Endothelial cell of umbilical vein (primary cell): ENCODE measurements around the gene ARHGAP15. TPM values are rescaled to one million over a fixed set of nuclear protein-coding genes. Genes with fewer than 3 reads are reported as not detected.

Source experiments
- Bru-seq: library from RNA; stranded (reverse); fragments of 400-500 nt; gene quantifications from one replicate; lab custom pipeline; 2021; lab: Mats Ljungman, UMichigan
- BruChase-seq, 2 experiments: library from RNA; stranded (reverse); fragments of 400-500 nt; gene quantifications; one replicate each; lab custom pipeline; 2021; lab: Mats Ljungman, UMichigan
- BruUV-seq: library from RNA; stranded (reverse); fragments of 400-500 nt; replicated peaks from 2 replicates; lab custom pipeline; 2021; lab: Mats Ljungman, UMichigan
- CTCF ChIA-PET: fragments of 300-600, 350-600 bp; sonication (Branson Sonifier 250); formaldehyde crosslinking; loops from one replicate; lab custom pipeline; 2021; ENCODE audit warnings: antibody characterized with exemption, inconsistent platforms; lab: Charles Lee
- POLR2A ChIA-PET: fragments of 300-600, 350-600 bp; sonication (Branson Sonifier 250); formaldehyde crosslinking; loops from one replicate; lab custom pipeline; 2021; ENCODE audit warnings: antibody characterized with exemption, inconsistent platforms; lab: Charles Lee
- DNase-seq: peaks from one replicate; pipeline ENCODE4 v3.0.0-alpha.2; 2011; ENCODE audit warnings: low read depth, low spot score
- FAIRE-seq: peaks from 2 replicates; lab custom pipeline; 2011; peaks lifted over from hg19 to GRCh38; lab: Jason Lieb, UNC
- H2AFZ ChIP-seq: 2 replicates; pipeline ENCODE4 v1.6.0; 2012; ENCODE audit warnings: low read depth, low read length, control low read depth, inconsistent platforms
- H3K27ac ChIP-seq: 2 replicates; pipeline ENCODE4 v1.5.1; 2011; ENCODE audit warnings: low read depth, mild to moderate bottlenecking, control low read depth, low read length, moderate library complexity; ENCODE audit not compliant: insufficient read depth
- H3K27me3 ChIP-seq, 2 experiments: 2 replicates each; pipeline versions ENCODE4 v1.6.0 to v1.6.1; 2011; ENCODE audit warnings: low read length in 2 of 2, mixed read lengths in 1 of 2; ENCODE audit not compliant: control insufficient read depth in 2 of 2, insufficient read depth in 2 of 2
- H3K36me3 ChIP-seq, 2 experiments: 2 replicates in 1 of 2; 3 replicates in 1 of 2; pipeline ENCODE4 v1.5.1; 2011; ENCODE audit warnings: low read length in 2 of 2, mild to moderate bottlenecking in 1 of 2, moderate library complexity in 1 of 2; ENCODE audit not compliant: control insufficient read depth in 2 of 2, insufficient read depth in 2 of 2; ENCODE audit errors: extremely low read depth in 1 of 2
- H3K4me1 ChIP-seq: 3 replicates; pipeline ENCODE4 v1.5.1; 2011; ENCODE audit warnings: mild to moderate bottlenecking, low read length; ENCODE audit not compliant: control insufficient read depth, insufficient read depth; ENCODE audit errors: extremely low read depth
- H3K4me2 ChIP-seq: 2 replicates; pipeline ENCODE4 v1.6.1; 2011; ENCODE audit warnings: low read length, control low read depth, mixed read lengths; ENCODE audit not compliant: insufficient read depth
- H3K4me3 ChIP-seq, 3 experiments: fragments of 200-600 bp in 1 of 3; sonication (generic), shearing (Covaris generic) in 1 of 3; replicated peaks in 1 of 3; 2 replicates each; pipeline ENCODE4 v1.5.1; 2011 to 2016; ENCODE audit warnings: control low read depth in 3 of 3, low read length in 3 of 3, mild to moderate bottlenecking in 2 of 3, inconsistent platforms in 1 of 3, low read depth in 1 of 3, moderate library complexity in 1 of 3; ENCODE audit not compliant: insufficient read depth in 1 of 3
- H3K79me2 ChIP-seq: 2 replicates; pipeline ENCODE4 v1.6.0; 2012; ENCODE audit warnings: low read length, inconsistent platforms; ENCODE audit not compliant: control insufficient read depth, insufficient read depth
- H3K9ac ChIP-seq: replicated peaks from 2 replicates; pipeline ENCODE3; 2011; ENCODE audit warnings: low read length, control low read depth; ENCODE audit not compliant: insufficient read depth; ENCODE audit errors: extremely low read depth
- H3K9me1 ChIP-seq: replicated peaks from 3 replicates; pipeline ENCODE4 v1.6.0; 2011; ENCODE audit warnings: mild to moderate bottlenecking, low read length; ENCODE audit not compliant: control insufficient read depth, insufficient read depth; ENCODE audit errors: extremely low read depth
- H3K9me3 ChIP-seq: replicated peaks from 2 replicates; pipeline ENCODE4 v1.5.1; 2012; ENCODE audit warnings: low read length, inconsistent platforms; ENCODE audit not compliant: control insufficient read depth, insufficient read depth
- H4K20me1 ChIP-seq: replicated peaks from 2 replicates; pipeline ENCODE3; 2011; ENCODE audit warnings: mild to moderate bottlenecking, low read length; ENCODE audit not compliant: control insufficient read depth, insufficient read depth; ENCODE audit errors: extremely low read depth
- EZH2 ChIP-seq: IDR thresholded peaks from 2 replicates; pipeline ENCODE4 v1.6.1; 2012; ENCODE audit warnings: borderline replicate concordance, low read depth, mild to moderate bottlenecking, moderate library complexity, low read length, inconsistent platforms; ENCODE audit not compliant: severe bottlenecking
- FOS ChIP-seq: IDR thresholded peaks from 2 replicates; pipeline ENCODE4 v1.6.1; 2011; ENCODE audit warnings: mild to moderate bottlenecking, low read length, moderate library complexity, borderline replicate concordance; ENCODE audit not compliant: insufficient read depth
- GATA2 ChIP-seq: IDR thresholded peaks from 2 replicates; pipeline ENCODE4 v1.7.0; 2011; ENCODE audit warnings: low read depth, mild to moderate bottlenecking, moderate library complexity, mixed read lengths, low read length; ENCODE audit not compliant: insufficient read length, insufficient read depth
- JUN ChIP-seq: IDR thresholded peaks from 2 replicates; pipeline ENCODE4 v1.6.1; 2011; ENCODE audit warnings: borderline replicate concordance, low read depth; ENCODE audit not compliant: insufficient read length, insufficient read depth
- MYC ChIP-seq: IDR thresholded peaks from one replicate; pipeline ENCODE4 v1.6.1; 2011; ENCODE audit warnings: mild to moderate bottlenecking, low read depth, low read length
- POLR2A ChIP-seq: IDR thresholded peaks from 2 replicates; pipeline ENCODE4 v1.6.1; 2012; ENCODE audit warnings: low read depth, mild to moderate bottlenecking, control low read depth, low read length
- POLR2AphosphoS5 ChIP-seq: IDR thresholded peaks from 2 replicates; pipeline ENCODE4 v1.6.1; 2012; ENCODE audit warnings: low read depth, mild to moderate bottlenecking, control low read depth, low read length, moderate library complexity; ENCODE audit not compliant: insufficient read depth
- dilution Hi-C: fragments of 300-500 bp; cut with MboI; formaldehyde crosslinking; loops from one replicate; pipeline ENCODE4 v1.15.0; 2019; ENCODE audit warnings: low sequenced_read_pairs; ENCODE audit not compliant: extremely low pct_ligation_motif_present
- intact Hi-C: fragments of 100-400 bp; cut with micrococcal nuclease; formaldehyde crosslinking; loops from one replicate; pipeline ENCODE4 v1.10.0; 2022
- long read RNA-seq: library from polyadenylated mRNA; stranded (forward); transcript quantifications from one replicate; pipeline ENCODE4 v2.0.0, GENCODE V29; 2021
- polyA minus RNA-seq, 3 experiments: library from RNA; depleted of rRNA, polyadenylated mRNA; stranded (reverse); fragments of >200 nt; gene quantifications; 1 replicate in 1 of 3; 2 replicates in 2 of 3; pipeline ENCODE4 v1.2.3, GENCODE V29; 2011
- polyA plus RNA-seq, 4 experiments: library from polyadenylated mRNA; depleted of rRNA in 3 of 4; stranded (reverse) in 3 of 4; unstranded in 1 of 4; fragments of >200 nt; gene quantifications; 2 replicates each; pipeline versions ENCODE4 v1.2.1 to v1.2.3, GENCODE V29; 2011 to 2012; ENCODE audit warnings: missing spikeins in 1 of 4
- total RNA-seq: library from RNA; stranded (reverse); gene quantifications from 2 replicates; pipeline ENCODE4 v1.2.3, GENCODE V29; 2021
- TF ChIP-seq, protein P1 (sequence below), 2 donors: IDR thresholded peaks; 1 replicate in 1 of 2; 2 replicates in 1 of 2; pipeline ENCODE4 v1.5.1; 2011; ENCODE audit warnings: low read length in 2 of 2, mild to moderate bottlenecking in 2 of 2, moderate library complexity in 2 of 2, control low read depth in 1 of 2, inconsistent platforms in 1 of 2, low read depth in 1 of 2; ENCODE audit not compliant: insufficient read depth in 1 of 2; ENCODE audit errors: extremely low read depth in 1 of 2

ARHGAP15 gene
- total RNA-seq, result not detected in 2 replicates
- not detected in 2 replicates for polyA plus RNA-seq
- polyA plus RNA-seq (2011; cell fraction: cytosol; rRNA removed), result not detected in 2 replicates
- polyA plus RNA-seq (2011; cell fraction: nucleus; rRNA removed), result not detected in 2 replicates
- not detected in 2 replicates for polyA plus RNA-seq (2012)
- polyA minus RNA-seq, result not detected in 2 replicates
- polyA minus RNA-seq (2011; cell fraction: cytosol; rRNA and poly(A)+ RNA removed), result not detected
- polyA minus RNA-seq (2011; cell fraction: nucleus; rRNA and poly(A)+ RNA removed), result not detected in 2 replicates
- not detected for Bru-seq, nascent RNA
- BruChase-seq, experiment 1, labeled RNA remaining after a 6-hour chase, result percentile 0 among the genes with signal in this experiment
- BruChase-seq, experiment 2, labeled RNA remaining after a 2-hour chase, result percentile 0 among the genes with signal in this experiment
- long read RNA-seq, result 0 reads

- Histone ChIP-seq H3K27ac (no peak within 1 kb of the TSS), H3K27me3 (peaks cover 0 to 2% of the 10 kb centered on the region in 2 experiments), H2AFZ (no peak within 1 kb of the TSS), H3K9ac (no peak within 1 kb of the TSS), H3K4me2 (no peak within 1 kb of the TSS), H3K36me3 (no peaks in the 10 kb centered on the region), H3K9me1 (no peaks in the 10 kb centered on the region), H3K79me2 (no peaks in the 10 kb centered on the region), H4K20me1 (no peaks in the 10 kb centered on the region), H3K4me3 (no peak within 1 kb of the TSS), H3K9me3 (no peaks in the 10 kb centered on the region), H3K4me1 (no peaks in the 10 kb centered on the region)
- POLR2A ChIA-PET, result no interaction called here
- CTCF ChIA-PET, result interaction anchor here (1.5 to 1.6 kb wide), 2 partner anchors 18 to 94 kb away, joined by 3 to 8 read pairs; no protein-coding TSS in a partner anchor
- FAIRE-seq, result no peak
- TF ChIP-seq FOS (no peak), MYC (no peak), GATA2 (no peak), EZH2 (no peak), POLR2A (no peak), POLR2AphosphoS5 (no peak), JUN (no peak)
- TF ChIP-seq, protein P1, sequence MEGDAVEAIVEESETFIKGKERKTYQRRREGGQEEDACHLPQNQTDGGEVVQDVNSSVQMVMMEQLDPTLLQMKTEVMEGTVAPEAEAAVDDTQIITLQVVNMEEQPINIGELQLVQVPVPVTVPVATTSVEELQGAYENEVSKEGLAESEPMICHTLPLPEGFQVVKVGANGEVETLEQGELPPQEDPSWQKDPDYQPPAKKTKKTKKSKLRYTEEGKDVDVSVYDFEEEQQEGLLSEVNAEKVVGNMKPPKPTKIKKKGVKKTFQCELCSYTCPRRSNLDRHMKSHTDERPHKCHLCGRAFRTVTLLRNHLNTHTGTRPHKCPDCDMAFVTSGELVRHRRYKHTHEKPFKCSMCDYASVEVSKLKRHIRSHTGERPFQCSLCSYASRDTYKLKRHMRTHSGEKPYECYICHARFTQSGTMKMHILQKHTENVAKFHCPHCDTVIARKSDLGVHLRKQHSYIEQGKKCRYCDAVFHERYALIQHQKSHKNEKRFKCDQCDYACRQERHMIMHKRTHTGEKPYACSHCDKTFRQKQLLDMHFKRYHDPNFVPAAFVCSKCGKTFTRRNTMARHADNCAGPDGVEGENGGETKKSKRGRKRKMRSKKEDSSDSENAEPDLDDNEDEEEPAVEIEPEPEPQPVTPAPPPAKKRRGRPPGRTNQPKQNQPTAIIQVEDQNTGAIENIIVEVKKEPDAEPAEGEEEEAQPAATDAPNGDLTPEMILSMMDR (IDR thresholded peaks at IDR 0.05; ENCODE audit: extremely low read depth in 1 of 2, insufficient read depth in 1 of 2, low read depth in 1 of 2, low read length in 2 of 2), result no peak
- DNase-seq, result no peak
- BruUV-seq, result no TSS peak
- intact Hi-C loops (no loop called here), dilution Hi-C loops (no loop called here)
Observed at GRCh38 chr2:143128681-143129580, at the start of gene ARHGAP15. Gene ARHGAP15 (plus strand): TSS chr2:143129419.
